ENCODE results near the gene SLC22A23.

- TF ChIP-seq CTCF (IDR thresholded peaks at IDR 0.05; ENCODE audit: low read depth, low read length) (no peak), EZH2phosphoT487 (IDR thresholded peaks at IDR 0.05; ENCODE audit: low read depth) (no peak)
Observed at GRCh38 chr6:3253597-3253961, 203.3 kb downstream of the SLC22A23 start.

All from OCI-LY3 (cell line).